Bone marrow (tissue), 2 donors: Measurements from ENCODE around the gene WDR7.

Source experiments
- DNase-seq, 2 donors: peaks; one replicate each; lab custom pipeline; 2025; lab: John Stamatoyannopoulos, UW

WDR7 gene

DNA sequence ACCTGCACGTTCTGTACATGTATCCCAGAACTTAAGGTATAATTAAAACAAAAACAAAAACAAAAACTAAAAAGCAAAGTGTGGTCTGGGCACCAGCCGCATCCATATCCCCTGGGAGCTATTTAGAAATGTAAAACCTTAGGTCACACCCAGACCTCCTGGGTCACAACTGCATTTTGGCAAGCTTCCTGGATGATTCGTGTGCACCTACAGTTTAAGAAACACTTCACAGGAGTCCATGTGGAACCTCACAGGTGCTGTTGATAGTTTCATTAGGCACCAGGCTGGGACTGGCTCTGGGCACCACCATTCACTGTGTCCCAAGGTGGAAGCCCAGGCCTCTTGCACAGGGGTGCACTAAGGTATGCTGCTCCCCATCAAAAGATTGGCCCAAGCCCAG, 392.1 kb downstream of the WDR7 start:
- DNase-seq, result no peak

GRCh38 chr18:57048351-57048750, 397.2 kb downstream of the WDR7 start:
- DNase-seq, result no peak

DNA sequence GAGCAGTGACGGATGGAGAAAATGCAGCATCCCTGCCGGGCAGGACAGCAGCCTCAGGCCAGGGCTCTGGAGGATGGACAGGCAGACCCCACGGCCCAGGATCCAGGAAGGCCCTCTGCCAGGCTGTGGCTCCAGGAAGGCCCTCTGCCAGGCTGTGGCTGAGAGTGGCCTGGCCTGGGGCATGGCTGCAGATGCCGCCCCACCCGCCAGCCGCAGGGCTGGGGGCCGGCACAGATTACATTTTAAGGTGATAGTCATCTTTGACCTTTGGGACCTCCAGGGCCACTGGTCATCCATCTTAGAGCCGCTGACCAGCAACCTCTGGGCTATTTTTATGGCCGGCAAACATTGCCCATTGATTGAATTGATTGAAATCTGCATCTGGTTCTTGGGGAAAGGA, 397.7 kb downstream of the WDR7 start:
- DNase-seq, result no peak

GRCh38 chr18:57050310-57050949, 399.3 kb downstream of the WDR7 start:
- no peak for DNase-seq

GRCh38 chr18:57051021-57051656, 400.0 kb downstream of the WDR7 start:
- no peak for DNase-seq

DNA sequence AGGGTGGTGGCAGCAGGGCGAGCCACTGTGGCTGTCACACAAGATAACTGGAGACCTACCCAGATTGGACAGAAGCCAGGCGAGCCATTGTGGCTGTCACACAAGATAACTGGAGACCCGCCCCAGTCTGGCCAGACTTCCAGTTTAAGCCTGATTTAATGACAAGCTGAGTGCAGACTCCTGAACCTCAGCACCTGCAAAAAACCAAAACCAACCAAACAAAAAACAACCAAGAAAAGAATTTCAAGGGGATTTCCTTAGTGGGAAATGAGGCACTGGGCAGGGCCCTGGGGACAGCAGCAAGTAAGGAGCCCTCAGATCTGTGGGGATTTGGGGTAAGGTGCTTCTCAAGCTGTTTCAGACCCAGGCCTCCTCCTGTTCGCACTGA, 400.5 kb downstream of the WDR7 start:
- DNase-seq, result no peak

DNA sequence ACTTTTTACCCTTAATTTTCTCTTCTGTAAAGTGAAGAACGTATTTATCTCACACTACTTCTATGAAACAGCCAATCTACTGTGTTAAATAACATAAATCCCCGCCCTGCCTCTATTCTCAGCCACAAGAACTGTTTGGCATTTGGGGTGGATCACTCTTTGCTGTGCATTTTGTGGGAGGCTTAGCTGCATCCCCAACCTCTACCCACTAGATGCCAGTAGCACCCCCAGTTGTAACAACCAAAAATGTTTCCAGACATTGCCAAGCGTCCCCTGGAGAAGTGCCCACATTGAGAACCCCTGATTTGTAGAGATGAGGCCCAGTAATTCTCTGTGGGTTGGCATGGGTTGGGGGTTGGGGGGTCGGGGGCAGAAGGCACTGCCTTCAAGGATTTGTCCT, 401.0 kb downstream of the WDR7 start:
- DNase-seq, result no peak

DNA sequence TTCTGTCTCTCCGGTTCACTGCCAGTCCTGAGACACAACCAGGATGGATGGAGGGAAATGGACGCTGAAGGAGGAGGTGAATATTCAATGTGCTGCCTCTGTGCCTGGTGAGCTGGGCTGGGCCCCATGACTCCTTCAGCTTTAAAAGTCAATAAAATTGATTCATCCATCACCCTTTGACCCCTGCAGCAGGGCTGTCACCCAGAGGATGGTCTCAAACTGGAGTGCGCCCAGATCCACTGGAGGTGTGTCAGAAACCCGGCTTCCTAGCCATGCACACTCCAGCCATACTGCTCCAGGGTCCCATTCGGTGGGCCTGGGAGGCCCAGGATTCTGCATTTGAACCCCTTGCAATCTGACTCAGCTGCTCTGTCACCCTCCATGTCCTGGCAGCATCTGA, 401.6 kb downstream of the WDR7 start:
- no peak for DNase-seq

- no peak for DNase-seq
Observed at GRCh38 chr18:57054891-57055290, 403.7 kb downstream of the WDR7 start.

DNA sequence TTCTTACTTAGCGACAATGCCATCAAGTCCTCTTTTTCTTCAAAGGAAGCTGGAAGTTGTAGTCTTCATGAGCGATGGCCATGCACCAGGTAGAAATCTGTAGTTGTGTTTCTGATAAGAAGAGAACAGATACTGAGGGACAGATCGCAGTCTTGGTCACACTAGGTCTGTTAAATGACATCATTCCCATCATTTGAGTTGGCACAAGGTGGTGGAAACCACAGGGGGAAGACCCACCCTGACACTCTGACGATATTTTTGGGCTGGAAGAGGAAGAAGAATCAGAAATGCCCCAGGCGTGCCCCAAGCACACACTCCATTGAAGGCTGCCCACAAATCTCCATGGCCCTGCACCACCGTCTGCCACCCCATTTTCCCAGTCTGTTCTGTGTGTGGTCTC, 406.7 kb downstream of the WDR7 start:
- no peak for DNase-seq

GRCh38 chr18:57058734-57059133, 407.6 kb downstream of the WDR7 start:
- DNase-seq, result no peak

- no peak for DNase-seq
Observed at GRCh38 chr18:57059366-57059765, 408.2 kb downstream of the WDR7 start.

DNA sequence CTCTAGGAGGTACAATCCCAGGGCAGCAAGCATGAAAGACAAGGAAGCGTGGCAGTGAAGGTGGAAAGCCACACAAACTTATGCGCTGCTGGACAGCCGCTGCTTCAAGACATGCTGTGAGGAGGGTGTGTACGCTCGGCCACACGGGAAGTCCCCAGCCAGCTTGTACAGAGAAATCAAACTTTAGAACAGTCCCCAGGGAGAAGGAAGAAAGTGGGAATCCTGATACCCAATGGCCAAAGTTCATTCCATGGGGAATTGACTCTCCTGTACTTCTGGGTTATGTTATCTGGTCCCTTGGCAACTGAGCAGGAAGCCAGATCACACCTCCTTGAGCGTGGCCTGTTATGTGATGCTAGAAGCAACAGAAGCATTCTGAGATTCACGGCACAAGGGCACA, 409.7 kb downstream of the WDR7 start:
- DNase-seq, result no peak

GRCh38 chr18:57062178-57062577, 411.0 kb downstream of the WDR7 start:
- DNase-seq, result no peak

DNA sequence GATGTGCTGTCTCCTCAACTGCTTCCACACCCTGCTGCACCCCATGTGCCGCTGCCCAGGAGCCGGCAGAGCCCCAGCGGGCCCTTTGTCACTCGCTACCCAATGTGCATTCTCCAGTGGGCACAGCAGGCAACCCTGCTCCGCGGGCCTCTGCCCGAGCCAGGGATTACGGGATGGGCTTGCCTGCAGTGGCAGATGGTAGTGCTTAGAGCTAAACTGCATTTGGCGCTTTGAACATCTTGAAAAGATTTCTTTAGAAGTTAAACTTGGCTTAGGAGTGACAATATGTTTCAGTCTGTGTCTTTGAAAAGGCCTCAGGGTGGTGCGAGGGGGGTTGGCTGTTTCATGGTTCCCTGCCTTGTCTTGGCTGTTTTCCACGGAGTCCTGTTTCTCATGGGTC, 411.7 kb downstream of the WDR7 start:
- DNase-seq, result no peak

- no peak for DNase-seq
Observed at GRCh38 chr18:57063601-57064103, 412.5 kb downstream of the WDR7 start.

DNA sequence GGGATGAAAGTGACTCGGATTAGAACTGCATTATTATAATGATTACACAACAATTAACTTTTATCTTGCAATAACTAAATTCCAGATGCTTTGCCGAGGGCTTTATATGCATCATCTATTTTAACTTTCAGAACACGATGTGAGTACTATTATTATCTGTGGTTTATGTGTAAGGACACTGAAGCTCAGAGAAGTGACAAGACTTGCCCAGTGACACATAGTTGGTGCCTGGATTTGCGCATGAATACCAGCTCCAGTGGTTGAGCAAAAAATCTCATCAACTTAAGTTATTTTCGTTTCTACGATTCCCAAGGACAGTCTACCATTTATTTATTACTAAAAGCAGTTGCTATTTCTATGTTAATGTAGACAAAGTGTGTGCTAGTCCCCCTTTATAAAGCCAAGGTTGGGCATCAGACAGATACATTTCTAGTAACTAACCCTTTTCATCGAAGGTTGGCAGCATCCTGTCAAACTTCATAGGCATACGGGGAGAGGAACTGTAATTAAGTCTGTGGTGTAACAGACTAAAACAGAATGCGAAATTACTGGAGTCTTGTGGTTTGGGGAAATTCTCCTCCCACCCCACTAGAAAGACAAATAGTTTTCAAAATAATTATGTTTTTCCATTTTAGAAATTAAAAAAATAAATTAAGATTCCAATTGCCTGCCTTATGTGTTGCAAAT, 422.5 kb downstream of the WDR7 start:
- no peak for DNase-seq

DNA sequence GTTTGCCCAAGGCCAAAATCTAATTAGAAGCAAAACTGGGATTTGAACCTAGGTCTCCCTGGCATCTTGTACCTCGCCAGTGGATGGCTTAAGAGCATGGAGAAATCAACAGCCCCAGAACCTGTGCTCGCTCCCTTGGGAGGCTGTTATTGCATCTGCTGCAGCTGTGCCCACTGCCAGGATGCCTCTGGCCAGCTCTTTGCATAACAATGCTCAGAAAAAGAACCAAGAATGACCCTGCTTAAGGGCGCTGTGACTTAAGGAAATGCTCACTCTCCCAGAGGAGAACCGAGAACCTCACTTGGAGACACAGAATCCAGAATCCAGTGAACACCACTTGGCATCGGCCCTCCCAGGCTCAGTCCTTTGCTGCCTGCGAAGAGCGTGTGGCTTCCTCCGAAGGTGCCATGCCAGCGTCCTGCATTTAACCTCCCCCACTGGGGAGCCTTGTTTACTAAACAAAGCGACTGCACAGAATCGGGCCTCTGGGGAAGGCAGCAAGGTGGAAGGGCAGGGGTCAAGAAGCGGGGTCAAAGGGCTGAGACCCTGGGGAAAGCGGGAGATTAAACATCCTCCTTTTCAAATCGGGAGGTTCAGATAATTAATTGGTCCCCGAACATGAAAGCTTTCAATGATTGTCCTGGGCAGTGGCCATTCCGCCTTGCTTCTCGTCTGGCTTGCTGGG, 424.7 kb downstream of the WDR7 start:
- DNase-seq, result no peak

DNA sequence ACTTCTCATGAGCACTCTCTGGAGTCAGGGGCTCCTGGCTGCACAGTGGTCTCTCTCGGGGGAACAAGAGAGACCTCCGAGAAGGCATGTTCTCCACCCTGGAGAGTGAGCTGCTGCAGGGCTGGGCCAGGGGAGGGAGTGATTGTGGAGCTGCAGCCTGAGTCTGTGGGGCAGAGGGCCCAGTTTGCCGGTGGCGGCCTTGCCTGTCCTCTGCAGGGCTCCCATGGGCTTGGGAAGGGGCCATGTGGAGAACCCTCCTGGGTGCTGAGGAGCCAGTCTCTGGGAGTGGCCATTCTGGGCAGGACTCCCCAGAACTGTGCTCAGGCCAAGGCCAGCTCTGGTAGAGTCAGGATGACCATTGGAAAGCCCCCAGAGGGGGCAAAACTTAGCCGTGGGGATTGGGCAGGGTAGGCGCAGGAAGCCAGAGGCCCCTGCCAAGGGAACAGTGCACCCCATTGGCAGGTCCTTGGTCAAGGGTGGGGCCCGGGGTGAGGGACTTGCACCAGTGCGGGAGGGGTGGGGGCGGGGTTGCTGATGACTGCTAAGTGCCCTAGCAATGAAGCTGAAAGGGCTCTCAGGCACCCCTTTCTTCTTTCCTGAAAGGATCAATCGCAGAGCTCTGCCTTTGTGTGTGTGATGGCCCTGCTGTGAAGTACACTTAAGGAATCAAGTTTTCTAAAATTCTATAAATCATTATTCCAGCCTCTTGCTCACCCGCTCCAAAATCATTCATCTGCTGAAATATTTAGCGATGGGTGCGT, 426.0 kb downstream of the WDR7 start:
- DNase-seq, result no peak

GRCh38 chr18:57077786-57078552, 426.8 kb downstream of the WDR7 start:
- DNase-seq, result no peak

- DNase-seq, result no peak
Observed at GRCh38 chr18:57078614-57079013, 427.5 kb downstream of the WDR7 start.
